Measurements from ENCODE around the gene SHANK3. TPM values are rescaled to one million over a fixed set of nuclear protein-coding genes. Genes with fewer than 3 reads are reported as not detected.

Gene SHANK3
- total RNA-seq, 2 donors from 2014 or later: 8.2 to 12.3 TPM

- no peak for TF ChIP-seq CTCF (IDR thresholded peaks at IDR 0.05)
- H3K27me3 ChIP-seq: no peaks in the 10 kb centered on the region
- no peaks in the 10 kb centered on the region for H3K36me3 ChIP-seq
- no peak overlapping the region for H3K27ac ChIP-seq
- no peak overlapping the region for H3K4me3 ChIP-seq
- peaks cover 0 to 34% of the 10 kb centered on the region in 2 donors for H3K4me1 ChIP-seq
- H3K9me3 ChIP-seq: peaks cover 0 to 4% of the 10 kb centered on the region in 2 donors
- DNase-seq (ENCODE audit: low spot score): no peak
Observed at GRCh38 chr22:50694766-50695420, 22.3 kb downstream of the SHANK3 start.

GRCh38 chr22:50695421-50696250, 23.0 kb downstream of the SHANK3 start:
- peaks cover 0 to 4% of the 10 kb centered on the region in 2 donors for H3K9me3 ChIP-seq
- TF ChIP-seq CTCF (IDR thresholded peaks at IDR 0.05): no peak
- H3K4me3 ChIP-seq: no peak overlapping the region
- no peak overlapping the region for H3K27ac ChIP-seq
- H3K27me3 ChIP-seq: no peaks in the 10 kb centered on the region
- no peak for DNase-seq (ENCODE audit: low spot score)
- no peaks in the 10 kb centered on the region for H3K36me3 ChIP-seq
- H3K4me1 ChIP-seq: peaks cover 0 to 34% of the 10 kb centered on the region in 2 donors

- no peak for TF ChIP-seq CTCF (IDR thresholded peaks at IDR 0.05)
- DNase-seq (ENCODE audit: low spot score): no peak
- Histone ChIP-seq H3K27me3 (no peaks in the 10 kb centered on the region), H3K9me3 (peaks cover 0 to 4% of the 10 kb centered on the region in 2 donors), H3K4me1 (peaks cover 0 to 34% of the 10 kb centered on the region in 2 donors), H3K4me3 (peak overlapping the region in 1 of 2 donors; percentile 55), H3K27ac (no peak overlapping the region), H3K36me3 (no peaks in the 10 kb centered on the region)
Observed at GRCh38 chr22:50696251-50696798, 23.7 kb downstream of the SHANK3 start.

GRCh38 chr22:50696799-50697561, 24.4 kb downstream of the SHANK3 start:
- Histone ChIP-seq H3K9me3 (peaks cover 0 to 2% of the 10 kb centered on the region in 2 donors), H3K4me3 (peak overlapping the region; percentile 47 to 55), H3K27ac (no peak overlapping the region), H3K27me3 (no peaks in the 10 kb centered on the region), H3K36me3 (no peaks in the 10 kb centered on the region), H3K4me1 (peaks cover 0 to 34% of the 10 kb centered on the region in 2 donors)
- peak; percentile 30 to 53 for TF ChIP-seq CTCF (IDR thresholded peaks at IDR 0.05)
- DNase-seq (ENCODE audit: low spot score): no peak

GRCh38 chr22:50697667-50698506, 25.3 kb downstream of the SHANK3 start:
- Histone ChIP-seq H3K27ac (no peak overlapping the region), H3K27me3 (no peaks in the 10 kb centered on the region), H3K4me1 (peaks cover 0 to 34% of the 10 kb centered on the region in 2 donors), H3K9me3 (no peaks in the 10 kb centered on the region), H3K4me3 (peak overlapping the region; percentile 47 to 55), H3K36me3 (no peaks in the 10 kb centered on the region)
- DNase-seq (ENCODE audit: low spot score): no peak
- no peak for TF ChIP-seq CTCF (IDR thresholded peaks at IDR 0.05)
